Stimulated activated effector memory CD8-positive, alpha-beta T cell treated with anti-CD3 and anti-CD28 coated beads, Interleukin-12 subunit alpha, Interleukin-12 subunit beta, amount 100 ng/mL, for 72 hours (primary cell): ENCODE data around the gene WWC1.
A peak's percentile ranks its signal among the peaks of the same experiment; 100 is the strongest.

Experiments used
- ATAC-seq: fragments of 150-1000 bp; cut with Tn5 transposase; 2 replicates; pipeline ENCODE4 v1.10.0; 2021
- DNase-seq, 2 donors: peaks; one replicate each; pipeline ENCODE4 v3.0.0; 2021 to 2022; ENCODE audit warnings: low spot score in 2 of 2
- H3K27ac Mint-ChIP-seq: one replicate; pipeline ENCODE4 v1.8.0; 2022; ENCODE audit warnings: mild to moderate bottlenecking, mixed read lengths
- H3K36me3 Mint-ChIP-seq: one replicate; pipeline ENCODE4 v1.8.0; 2022; ENCODE audit warnings: mild to moderate bottlenecking, mixed read lengths
- H3K4me1 Mint-ChIP-seq: one replicate; pipeline ENCODE4 v1.8.0; 2022; ENCODE audit warnings: mixed read lengths
- H3K4me3 Mint-ChIP-seq: one replicate; pipeline ENCODE4 v1.8.0; 2022; ENCODE audit warnings: mild to moderate bottlenecking, mixed read lengths
- H3K9me3 Mint-ChIP-seq: one replicate; pipeline ENCODE4 v1.8.0; 2022; ENCODE audit warnings: mixed read lengths

Gene WWC1

GRCh38 chr5:168411871-168412270 lies 120.4 kb downstream of the WWC1 start:
- H3K9me3 Mint-ChIP-seq: no peaks in the 10 kb centered on the region
- no peaks in the 10 kb centered on the region for H3K36me3 Mint-ChIP-seq
- no peak overlapping the region for H3K27ac Mint-ChIP-seq
- H3K4me3 Mint-ChIP-seq: no peak overlapping the region
- H3K4me1 Mint-ChIP-seq: peaks cover 21% of the 10 kb centered on the region
- no peak for DNase-seq
- ATAC-seq: no peak

GRCh38 chr5:168413062-168413461 lies 121.6 kb downstream of the WWC1 start:
- Mint-ChIP-seq H3K4me3 (no peak overlapping the region), H3K27ac (no peak overlapping the region), H3K9me3 (no peaks in the 10 kb centered on the region), H3K36me3 (no peaks in the 10 kb centered on the region), H3K4me1 (peaks cover 16% of the 10 kb centered on the region)
- DNase-seq (no peak), ATAC-seq (no peak)

- Mint-ChIP-seq H3K36me3 (no peaks in the 10 kb centered on the region), H3K27ac (no peak overlapping the region), H3K4me3 (no peak overlapping the region), H3K9me3 (no peaks in the 10 kb centered on the region), H3K4me1 (peaks cover 16% of the 10 kb centered on the region)
- DNase-seq: no peak
- ATAC-seq: no peak
These were observed 122.2 kb downstream of the WWC1 start for GRCh38 chr5:168413596-168413995.

GRCh38 chr5:168415401-168415800 lies 124.0 kb downstream of the WWC1 start:
- no peak for DNase-seq
- H3K36me3 Mint-ChIP-seq: no peaks in the 10 kb centered on the region
- no peaks in the 10 kb centered on the region for H3K4me1 Mint-ChIP-seq
- H3K4me3 Mint-ChIP-seq: no peak overlapping the region
- ATAC-seq: no peak
- H3K27ac Mint-ChIP-seq: no peak overlapping the region
- no peaks in the 10 kb centered on the region for H3K9me3 Mint-ChIP-seq

GRCh38 chr5:168415971-168416370 lies 124.5 kb downstream of the WWC1 start:
- Mint-ChIP-seq H3K27ac (no peak overlapping the region), H3K4me3 (no peak overlapping the region), H3K4me1 (no peaks in the 10 kb centered on the region), H3K36me3 (no peaks in the 10 kb centered on the region), H3K9me3 (no peaks in the 10 kb centered on the region)
- DNase-seq (no peak), ATAC-seq (no peak)

- Mint-ChIP-seq H3K4me3 (no peak overlapping the region), H3K27ac (no peak overlapping the region)
- peak; percentile 7 for ATAC-seq
These were observed 126.4 kb downstream of the WWC1 start for GRCh38 chr5:168417731-168418429.

GRCh38 chr5:168420461-168420860 lies 129.0 kb downstream of the WWC1 start:
- Mint-ChIP-seq H3K4me1 (no peaks in the 10 kb centered on the region), H3K9me3 (no peaks in the 10 kb centered on the region), H3K27ac (no peak overlapping the region), H3K36me3 (no peaks in the 10 kb centered on the region), H3K4me3 (no peak overlapping the region)
- no peak for DNase-seq
- ATAC-seq: no peak

More at GRCh38 chr5:168417731-168418429, 126.4 kb downstream of the WWC1 start:
- no peak for DNase-seq
- Mint-ChIP-seq H3K36me3 (no peaks in the 10 kb centered on the region), H3K4me1 (no peaks in the 10 kb centered on the region), H3K9me3 (no peaks in the 10 kb centered on the region)

- ATAC-seq (no peak), DNase-seq (no peak)
- H3K27ac Mint-ChIP-seq: no peak overlapping the region
- no peaks in the 10 kb centered on the region for H3K36me3 Mint-ChIP-seq
- H3K9me3 Mint-ChIP-seq: no peaks in the 10 kb centered on the region
- no peak overlapping the region for H3K4me3 Mint-ChIP-seq
- no peaks in the 10 kb centered on the region for H3K4me1 Mint-ChIP-seq
These were observed 131.0 kb downstream of the WWC1 start for GRCh38 chr5:168422431-168422830.

GRCh38 chr5:168423478-168423877 lies 132.0 kb downstream of the WWC1 start:
- H3K36me3 Mint-ChIP-seq: no peaks in the 10 kb centered on the region
- no peak overlapping the region for H3K27ac Mint-ChIP-seq
- H3K9me3 Mint-ChIP-seq: no peaks in the 10 kb centered on the region
- no peak for ATAC-seq
- DNase-seq: no peak
- H3K4me1 Mint-ChIP-seq: no peaks in the 10 kb centered on the region
- H3K4me3 Mint-ChIP-seq: no peak overlapping the region

GRCh38 chr5:168423971-168424370 lies 132.5 kb downstream of the WWC1 start:
- DNase-seq: no peak
- Mint-ChIP-seq H3K4me3 (no peak overlapping the region), H3K27ac (no peak overlapping the region), H3K4me1 (no peaks in the 10 kb centered on the region), H3K36me3 (no peaks in the 10 kb centered on the region), H3K9me3 (no peaks in the 10 kb centered on the region)
- no peak for ATAC-seq

- Mint-ChIP-seq H3K36me3 (no peaks in the 10 kb centered on the region), H3K4me3 (no peak overlapping the region), H3K27ac (no peak overlapping the region), H3K9me3 (no peaks in the 10 kb centered on the region), H3K4me1 (no peaks in the 10 kb centered on the region)
- DNase-seq (no peak), ATAC-seq (no peak)
These were observed 133.3 kb downstream of the WWC1 start for GRCh38 chr5:168424594-168425323.

- no peak for ATAC-seq
- Mint-ChIP-seq H3K9me3 (no peaks in the 10 kb centered on the region), H3K4me1 (no peaks in the 10 kb centered on the region), H3K36me3 (no peaks in the 10 kb centered on the region), H3K4me3 (no peak overlapping the region), H3K27ac (no peak overlapping the region)
- no peak for DNase-seq
These were observed 134.8 kb downstream of the WWC1 start for GRCh38 chr5:168426007-168426863.

- Mint-ChIP-seq H3K27ac (no peak overlapping the region), H3K9me3 (no peaks in the 10 kb centered on the region), H3K4me3 (no peak overlapping the region), H3K36me3 (no peaks in the 10 kb centered on the region), H3K4me1 (no peaks in the 10 kb centered on the region)
- ATAC-seq (no peak), DNase-seq (no peak)
These were observed 135.4 kb downstream of the WWC1 start for GRCh38 chr5:168426864-168427172.

- Mint-ChIP-seq H3K36me3 (no peaks in the 10 kb centered on the region), H3K4me1 (no peaks in the 10 kb centered on the region), H3K4me3 (no peak overlapping the region), H3K9me3 (no peaks in the 10 kb centered on the region), H3K27ac (no peak overlapping the region)
- DNase-seq (no peak), ATAC-seq (no peak)
These were observed 135.8 kb downstream of the WWC1 start for GRCh38 chr5:168427224-168427623.

- ATAC-seq (no peak), DNase-seq (no peak)
- H3K4me3 Mint-ChIP-seq: no peak overlapping the region
- H3K9me3 Mint-ChIP-seq: no peaks in the 10 kb centered on the region
- no peaks in the 10 kb centered on the region for H3K4me1 Mint-ChIP-seq
- H3K36me3 Mint-ChIP-seq: no peaks in the 10 kb centered on the region
- H3K27ac Mint-ChIP-seq: no peak overlapping the region
These were observed 137.1 kb downstream of the WWC1 start for GRCh38 chr5:168428552-168428951.

- DNase-seq: no peak
- no peak for ATAC-seq
- H3K27ac Mint-ChIP-seq: no peak overlapping the region
- no peaks in the 10 kb centered on the region for H3K9me3 Mint-ChIP-seq
- no peak overlapping the region for H3K4me3 Mint-ChIP-seq
- no peaks in the 10 kb centered on the region for H3K36me3 Mint-ChIP-seq
- H3K4me1 Mint-ChIP-seq: no peaks in the 10 kb centered on the region
These were observed 138.9 kb downstream of the WWC1 start for GRCh38 chr5:168430296-168430695.
